HG02571 (cell line): ENCODE data around the gene IL6R.

ENCODE experiments used
- ATAC-seq: cut with Tn5 transposase; IDR thresholded peaks from one replicate; pipeline ENCODE4 v1.9.1; 2021; ENCODE audit warnings: mild to moderate bottlenecking, moderate library complexity; ENCODE audit not compliant: unreplicated experiment

The IL6R gene

GRCh38 chr1:154446789-154447188, 41.6 kb downstream of the IL6R start:
- no peak for ATAC-seq

- ATAC-seq: no peak
Measured at GRCh38 chr1:154448331-154448811, 43.2 kb downstream of the IL6R start.

GRCh38 chr1:154453161-154453560, 48.0 kb downstream of the IL6R start:
- no peak for ATAC-seq

- ATAC-seq: no peak
Measured at GRCh38 chr1:154453574-154454352, 48.6 kb downstream of the IL6R start.

- ATAC-seq: no peak
Measured at GRCh38 chr1:154454386-154455120, 49.4 kb downstream of the IL6R start.

- ATAC-seq: no peak
Measured at GRCh38 chr1:154456631-154457030, 51.5 kb downstream of the IL6R start.

- ATAC-seq: no peak
Measured at GRCh38 chr1:154459080-154459479, 53.9 kb downstream of the IL6R start.

- no peak for ATAC-seq
Measured at GRCh38 chr1:154460695-154461260, 55.6 kb downstream of the IL6R start.

GRCh38 chr1:154463512-154463990, 58.4 kb downstream of the IL6R start:
- ATAC-seq: no peak

- ATAC-seq: no peak
Measured at GRCh38 chr1:154465621-154466195, 60.6 kb downstream of the IL6R start.

- no peak for ATAC-seq
Measured at GRCh38 chr1:154466206-154466605, 61.1 kb downstream of the IL6R start.

- no peak for ATAC-seq
Measured at GRCh38 chr1:154466921-154467417, 61.8 kb downstream of the IL6R start.

- no peak for ATAC-seq
Measured at GRCh38 chr1:154467434-154468102, 62.4 kb downstream of the IL6R start.

GRCh38 chr1:154468535-154469250, 63.5 kb downstream of the IL6R start:
- no peak for ATAC-seq

- no peak for ATAC-seq
Measured at GRCh38 chr1:154469844-154470560, 64.9 kb downstream of the IL6R start.

GRCh38 chr1:154471304-154471703, 66.2 kb downstream of the IL6R start:
- no peak for ATAC-seq

GRCh38 chr1:154474802-154475201, 69.7 kb downstream of the IL6R start:
- no peak for ATAC-seq

GRCh38 chr1:154476791-154477190, 71.6 kb downstream of the IL6R start:
- no peak for ATAC-seq

GRCh38 chr1:154478013-154478412, 72.9 kb downstream of the IL6R start:
- no peak for ATAC-seq
